GM12801 (cell line): ENCODE data around the gene UBE3B.

Experiments used
- TF ChIP-seq, protein P1 (sequence below): IDR thresholded peaks from one replicate; pipeline ENCODE4 v1.5.1; 2011; ENCODE audit warnings: control low read depth; ENCODE audit not compliant: insufficient read length; ENCODE audit errors: extremely low read depth

UBE3B gene

GRCh38 chr12:109461846-109462756 lies 15.3 kb upstream of the UBE3B start:
- TF ChIP-seq, protein P1, sequence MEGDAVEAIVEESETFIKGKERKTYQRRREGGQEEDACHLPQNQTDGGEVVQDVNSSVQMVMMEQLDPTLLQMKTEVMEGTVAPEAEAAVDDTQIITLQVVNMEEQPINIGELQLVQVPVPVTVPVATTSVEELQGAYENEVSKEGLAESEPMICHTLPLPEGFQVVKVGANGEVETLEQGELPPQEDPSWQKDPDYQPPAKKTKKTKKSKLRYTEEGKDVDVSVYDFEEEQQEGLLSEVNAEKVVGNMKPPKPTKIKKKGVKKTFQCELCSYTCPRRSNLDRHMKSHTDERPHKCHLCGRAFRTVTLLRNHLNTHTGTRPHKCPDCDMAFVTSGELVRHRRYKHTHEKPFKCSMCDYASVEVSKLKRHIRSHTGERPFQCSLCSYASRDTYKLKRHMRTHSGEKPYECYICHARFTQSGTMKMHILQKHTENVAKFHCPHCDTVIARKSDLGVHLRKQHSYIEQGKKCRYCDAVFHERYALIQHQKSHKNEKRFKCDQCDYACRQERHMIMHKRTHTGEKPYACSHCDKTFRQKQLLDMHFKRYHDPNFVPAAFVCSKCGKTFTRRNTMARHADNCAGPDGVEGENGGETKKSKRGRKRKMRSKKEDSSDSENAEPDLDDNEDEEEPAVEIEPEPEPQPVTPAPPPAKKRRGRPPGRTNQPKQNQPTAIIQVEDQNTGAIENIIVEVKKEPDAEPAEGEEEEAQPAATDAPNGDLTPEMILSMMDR = no peak

GRCh38 chr12:109462868-109463692 lies 14.4 kb upstream of the UBE3B start:
- TF ChIP-seq, protein P1 = no peak

DNA sequence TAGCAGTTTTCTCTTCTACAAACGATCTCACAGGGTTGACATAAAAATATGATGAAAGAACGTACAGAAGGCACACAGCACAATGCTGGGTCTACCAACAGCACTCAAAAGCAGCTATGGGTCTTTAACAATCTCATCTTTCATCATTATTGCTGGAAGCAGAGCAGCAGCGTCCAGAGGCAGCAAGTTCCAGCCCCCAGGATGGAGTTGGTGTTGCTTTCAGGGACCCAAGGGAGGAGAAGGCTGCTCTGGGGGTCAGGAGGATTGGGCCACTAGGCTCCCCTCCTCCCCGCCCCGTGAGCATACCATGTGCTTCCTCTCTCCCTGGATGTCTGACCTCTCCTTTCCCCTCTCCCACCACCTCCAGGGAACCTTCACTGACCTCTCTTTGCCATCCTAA lies 13.7 kb upstream of the UBE3B start:
- TF ChIP-seq, protein P1 = no peak

DNA sequence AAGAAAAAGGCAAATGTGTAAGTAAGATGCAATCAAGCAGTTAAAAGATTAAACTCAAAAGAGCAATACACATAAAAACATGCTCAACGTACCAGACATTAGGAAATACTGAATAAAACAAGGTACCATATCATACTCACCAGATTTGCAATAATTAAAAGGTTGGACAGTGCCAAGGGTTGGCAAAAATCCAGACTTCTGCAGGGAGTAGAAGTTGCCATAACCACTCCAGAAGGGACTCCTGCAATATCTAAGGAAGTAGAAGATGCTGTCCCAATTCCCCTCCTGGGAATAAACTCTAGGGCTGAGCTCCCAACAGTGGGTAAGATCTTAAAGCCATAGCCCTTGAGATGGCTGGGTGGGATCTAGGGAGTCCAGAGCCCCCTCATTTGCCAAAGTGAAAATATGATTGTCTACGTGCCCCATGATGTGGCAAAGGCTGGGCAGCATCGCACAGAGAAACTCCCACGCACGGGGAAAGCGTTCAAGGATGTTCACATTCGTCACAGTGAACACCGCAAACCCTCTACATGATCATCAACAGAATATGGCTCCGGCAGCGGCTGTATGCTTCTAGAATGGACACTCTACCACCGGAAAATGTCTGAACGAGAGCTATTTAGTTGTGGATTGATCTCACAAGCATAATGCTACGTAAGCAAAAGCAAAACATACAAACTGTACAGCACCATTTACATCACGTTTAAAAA lies 12.6 kb upstream of the UBE3B start:
- TF ChIP-seq, protein P1 = no peak

- TF ChIP-seq, protein P1 = no peak
Measured at GRCh38 chr12:109466305-109466704, 11.1 kb upstream of the UBE3B start.

DNA sequence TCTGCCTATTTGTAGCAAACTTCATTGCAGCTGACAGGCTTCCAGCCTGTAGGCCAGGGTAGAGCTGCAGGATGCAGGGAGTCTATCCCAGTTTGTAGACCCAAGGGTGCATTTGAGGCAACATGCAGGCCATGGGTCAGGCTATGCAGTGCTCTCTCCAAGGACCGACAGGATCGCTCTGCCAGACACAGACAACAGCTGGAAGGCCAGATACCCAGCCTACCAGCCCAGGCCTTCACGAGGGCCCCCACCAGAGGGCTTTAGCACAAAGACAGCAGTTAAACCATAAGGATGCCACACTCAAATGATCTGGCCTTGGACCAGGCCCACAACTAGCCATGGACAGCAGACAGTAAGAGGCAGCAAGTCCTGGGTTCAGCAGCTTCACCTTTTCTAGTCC lies 10.6 kb upstream of the UBE3B start:
- TF ChIP-seq, protein P1 = no peak

GRCh38 chr12:109467978-109468676 lies 9.3 kb upstream of the UBE3B start:
- TF ChIP-seq, protein P1 = no peak
